Keratinocyte (primary cell): Measurements from ENCODE around the gene UBE2I. TPM values are rescaled to one million over a fixed set of nuclear protein-coding genes. Genes with fewer than 3 reads are reported as not detected.

Source experiments
- DNase-seq: peaks from one replicate; pipeline ENCODE4 v3.0.0-alpha.2; 2011; ENCODE audit warnings: low read depth, missing footprints, low spot score
- FAIRE-seq: peaks from 2 replicates; lab custom pipeline; 2011; peaks lifted over from hg19 to GRCh38; lab: Jason Lieb, UNC
- H2AFZ ChIP-seq: 2 replicates; pipeline ENCODE4 v1.6.0; 2012; ENCODE audit warnings: low read length, control low read depth, inconsistent platforms; ENCODE audit not compliant: control insufficient read depth
- H3K27ac ChIP-seq: 2 replicates; pipeline ENCODE4 v1.5.1; 2011; ENCODE audit warnings: low read length; ENCODE audit not compliant: control insufficient read depth, insufficient read depth
- H3K27me3 ChIP-seq: 3 replicates; pipeline ENCODE4 v1.6.0; 2011; ENCODE audit warnings: low read length; ENCODE audit not compliant: control insufficient read depth, insufficient read depth; ENCODE audit errors: extremely low read depth
- H3K36me3 ChIP-seq, 2 experiments: 2 replicates in 1 of 2; 3 replicates in 1 of 2; pipeline ENCODE4 v1.5.1; 2011; ENCODE audit warnings: low read length in 2 of 2, mild to moderate bottlenecking in 1 of 2; ENCODE audit not compliant: control insufficient read depth in 2 of 2, insufficient read depth in 2 of 2; ENCODE audit errors: extremely low read depth in 1 of 2
- H3K4me1 ChIP-seq: 3 replicates; pipeline ENCODE4 v1.5.1; 2011; ENCODE audit warnings: low read length; ENCODE audit not compliant: control insufficient read depth, insufficient read depth; ENCODE audit errors: extremely low read depth
- H3K4me2 ChIP-seq: 3 replicates; pipeline ENCODE4 v1.6.0; 2011; ENCODE audit warnings: low read depth, low read length; ENCODE audit not compliant: control insufficient read depth, insufficient read depth; ENCODE audit errors: extremely low read depth
- H3K4me3 ChIP-seq, 3 experiments: fragments of 200-600 bp in 1 of 3; sonication (generic) in 1 of 3; 2 replicates in 2 of 3; 3 replicates in 1 of 3; pipeline ENCODE4 v1.5.1; 2011 to 2016; ENCODE audit warnings: low read length in 3 of 3, mild to moderate bottlenecking in 3 of 3, control low read depth in 2 of 3, inconsistent platforms in 1 of 3, low read depth in 1 of 3, mixed read lengths in 1 of 3, mixed run types in 1 of 3, moderate library complexity in 1 of 3; ENCODE audit not compliant: control insufficient read depth in 2 of 3, insufficient read depth in 2 of 3; ENCODE audit errors: extremely low read depth in 1 of 3
- H3K79me2 ChIP-seq: 2 replicates; pipeline ENCODE4 v1.6.0; 2012; ENCODE audit warnings: low read length; ENCODE audit not compliant: control insufficient read depth, insufficient read depth
- H3K9ac ChIP-seq: 3 replicates; pipeline ENCODE4 v1.6.0; 2011; ENCODE audit warnings: low read length; ENCODE audit not compliant: control insufficient read depth, insufficient read depth; ENCODE audit errors: extremely low read depth
- H3K9me1 ChIP-seq: 3 replicates; pipeline ENCODE4 v1.6.0; 2011; ENCODE audit warnings: low read length; ENCODE audit not compliant: control insufficient read depth, insufficient read depth; ENCODE audit errors: extremely low read depth
- H3K9me3 ChIP-seq: 2 replicates; pipeline ENCODE4 v1.5.1; 2012; ENCODE audit warnings: low read depth, low read length; ENCODE audit not compliant: control insufficient read depth
- H4K20me1 ChIP-seq: 3 replicates; pipeline ENCODE4 v1.6.0; 2011; ENCODE audit warnings: low read length; ENCODE audit not compliant: control insufficient read depth, insufficient read depth; ENCODE audit errors: extremely low read depth
- EZH2 ChIP-seq: IDR thresholded peaks from one replicate; pipeline ENCODE4 v1.6.1; 2012; ENCODE audit warnings: inconsistent platforms, mild to moderate bottlenecking, low read length, moderate library complexity
- dilution Hi-C: fragments of 300-500 bp; cut with MboI; formaldehyde crosslinking; loops from one replicate; pipeline ENCODE4 v1.7.0; 2020; ENCODE audit warnings: low sequenced_read_pairs; ENCODE audit not compliant: extremely low pct_ligation_motif_present
- polyA plus RNA-seq, 5 experiments: library from polyadenylated mRNA; depleted of rRNA in 3 of 5; stranded (reverse) in 3 of 5; stranded (forward) in 1 of 5; unstranded in 1 of 5; fragments of >200 nt; gene quantifications; 1 replicate in 1 of 5; 2 replicates in 3 of 5; 3 replicates in 1 of 5; pipeline versions ENCODE4 v1.2.1 to v1.2.3, GENCODE V29; 2011 to 2012; ENCODE audit warnings: missing spikeins in 2 of 5, low read depth in 1 of 5, low replicate concordance in 1 of 5
- TF ChIP-seq, protein P1 (sequence below), 3 experiments: IDR thresholded peaks in 1 of 3; conservative IDR thresholded peaks in 1 of 3; optimal IDR thresholded peaks in 1 of 3; 2 replicates in 2 of 3; 3 replicates in 1 of 3; pipeline versions ENCODE3 to v1.5.1; 2011; ENCODE audit warnings: low read length in 3 of 3, mild to moderate bottlenecking in 3 of 3, moderate library complexity in 2 of 3, control low read depth in 1 of 3, inconsistent platforms in 1 of 3; ENCODE audit not compliant: insufficient read depth in 2 of 3; ENCODE audit errors: extremely low read depth in 1 of 3

Gene UBE2I
- polyA plus RNA-seq, 1 donor (not counting 4 experiments of a cell fraction or from before 2014, with no cell fraction given), result 157 TPM

DNA sequence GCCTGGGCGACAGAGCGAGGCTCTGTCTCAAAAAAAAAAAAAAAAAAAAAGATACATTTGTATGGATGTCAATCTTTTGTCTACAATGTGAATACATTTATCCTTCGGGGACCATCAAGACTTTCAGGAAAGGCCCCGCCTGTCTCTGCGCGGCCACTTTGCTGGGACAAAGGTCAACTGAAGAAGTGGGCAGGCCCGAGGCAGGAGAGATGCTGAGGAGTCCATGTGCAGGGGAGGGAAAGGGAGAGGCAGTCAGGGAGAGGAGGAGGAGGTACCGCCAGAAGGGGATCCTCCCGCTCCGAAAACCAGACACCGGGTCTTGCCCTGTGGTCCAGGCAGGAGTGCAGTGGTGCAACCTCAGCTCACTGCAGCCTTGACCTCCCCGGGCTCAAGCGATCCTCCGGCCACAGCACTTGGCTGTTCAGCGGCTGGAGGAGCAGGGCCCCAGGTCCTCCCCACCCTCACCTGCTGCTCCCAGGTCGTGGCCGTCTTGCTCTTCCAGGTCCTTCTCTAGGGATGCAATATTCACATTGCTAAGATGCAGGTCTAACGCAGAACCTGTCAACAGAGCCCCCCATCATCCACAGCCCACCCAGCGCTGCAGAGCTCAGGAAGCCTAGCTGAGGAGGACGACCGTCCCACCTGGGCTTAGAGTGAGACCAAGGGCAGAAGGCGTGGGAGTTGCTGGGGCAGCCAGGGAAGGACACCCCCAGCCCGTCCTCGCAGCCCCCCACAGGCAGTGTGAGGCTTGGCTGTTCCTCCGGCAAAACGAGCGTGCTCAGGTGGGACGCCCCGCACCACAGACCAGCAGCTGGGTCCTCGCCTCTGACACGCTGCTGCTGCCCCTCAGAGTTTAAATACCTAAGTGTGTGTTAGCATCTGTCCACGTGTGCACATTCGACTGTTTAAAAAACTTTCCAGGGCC, 61.9 kb downstream of the UBE2I start:
- DNase-seq (no peak), FAIRE-seq (no peak)
- H3K9ac ChIP-seq, result no peak overlapping the region
- no peak overlapping the region for H3K27ac ChIP-seq
- no peaks in the 10 kb centered on the region for H3K27me3 ChIP-seq
- no peaks in the 10 kb centered on the region for H3K4me1 ChIP-seq
- dilution Hi-C loops, result no loop called here
- no peaks in the 10 kb centered on the region for H3K79me2 ChIP-seq
- H4K20me1 ChIP-seq, result no peaks in the 10 kb centered on the region
- H3K9me3 ChIP-seq, result no peaks in the 10 kb centered on the region
- H3K4me2 ChIP-seq, result no peak overlapping the region
- no peak overlapping the region for H2AFZ ChIP-seq
- TF ChIP-seq EZH2, result no peak
- TF ChIP-seq, protein P1, sequence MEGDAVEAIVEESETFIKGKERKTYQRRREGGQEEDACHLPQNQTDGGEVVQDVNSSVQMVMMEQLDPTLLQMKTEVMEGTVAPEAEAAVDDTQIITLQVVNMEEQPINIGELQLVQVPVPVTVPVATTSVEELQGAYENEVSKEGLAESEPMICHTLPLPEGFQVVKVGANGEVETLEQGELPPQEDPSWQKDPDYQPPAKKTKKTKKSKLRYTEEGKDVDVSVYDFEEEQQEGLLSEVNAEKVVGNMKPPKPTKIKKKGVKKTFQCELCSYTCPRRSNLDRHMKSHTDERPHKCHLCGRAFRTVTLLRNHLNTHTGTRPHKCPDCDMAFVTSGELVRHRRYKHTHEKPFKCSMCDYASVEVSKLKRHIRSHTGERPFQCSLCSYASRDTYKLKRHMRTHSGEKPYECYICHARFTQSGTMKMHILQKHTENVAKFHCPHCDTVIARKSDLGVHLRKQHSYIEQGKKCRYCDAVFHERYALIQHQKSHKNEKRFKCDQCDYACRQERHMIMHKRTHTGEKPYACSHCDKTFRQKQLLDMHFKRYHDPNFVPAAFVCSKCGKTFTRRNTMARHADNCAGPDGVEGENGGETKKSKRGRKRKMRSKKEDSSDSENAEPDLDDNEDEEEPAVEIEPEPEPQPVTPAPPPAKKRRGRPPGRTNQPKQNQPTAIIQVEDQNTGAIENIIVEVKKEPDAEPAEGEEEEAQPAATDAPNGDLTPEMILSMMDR (optimal IDR thresholded peaks at IDR 0.05 in 1 of 3, IDR thresholded peaks at IDR 0.05 in 1 of 3, conservative IDR thresholded peaks at IDR 0.05 in 1 of 3; ENCODE audit: extremely low read depth in 1 of 3, insufficient read depth in 2 of 3, low read length in 3 of 3), result no peak
- peaks cover 0 to 6% of the 10 kb centered on the region in 2 experiments for H3K36me3 ChIP-seq
- no peak overlapping the region for H3K4me3 ChIP-seq
- no peaks in the 10 kb centered on the region for H3K9me1 ChIP-seq

DNA sequence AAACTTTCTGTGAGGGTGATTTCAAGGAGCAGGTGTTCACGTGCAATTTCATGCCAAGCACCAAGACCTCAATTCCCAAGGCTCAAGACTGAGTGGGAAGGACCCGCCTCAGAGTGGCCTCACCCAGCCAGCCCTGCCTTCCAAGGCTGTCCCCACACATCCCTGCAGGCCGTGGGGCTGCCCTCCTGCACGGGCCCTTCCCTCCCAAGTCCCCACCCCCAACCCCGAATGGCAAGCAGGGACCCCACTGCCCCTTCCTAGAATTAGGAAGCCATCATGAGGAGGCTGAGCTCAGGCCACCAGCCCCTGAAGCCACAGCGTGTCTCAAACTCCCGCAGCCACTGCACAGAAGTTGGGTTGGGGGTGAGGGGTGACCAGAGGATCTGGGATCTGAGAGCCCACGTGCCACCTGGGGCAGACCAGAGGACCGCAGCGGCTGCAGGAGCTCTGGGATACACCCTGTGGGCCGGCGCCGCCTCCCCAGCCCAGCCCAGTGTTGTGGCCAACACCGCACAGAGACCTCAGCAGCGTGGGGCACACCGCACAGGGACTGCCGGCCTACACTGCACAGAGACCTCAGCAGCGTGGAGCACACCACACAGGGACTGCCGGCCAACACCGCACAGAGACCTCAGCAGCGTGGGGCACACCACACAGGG, 63.0 kb downstream of the UBE2I start:
- Histone ChIP-seq H3K9me3 (no peaks in the 10 kb centered on the region), H4K20me1 (no peaks in the 10 kb centered on the region), H3K4me2 (no peak overlapping the region), H3K27me3 (no peaks in the 10 kb centered on the region), H2AFZ (no peak overlapping the region), H3K9ac (no peak overlapping the region), H3K36me3 (peaks cover 0 to 2% of the 10 kb centered on the region in 2 experiments), H3K9me1 (no peaks in the 10 kb centered on the region), H3K4me3 (no peak overlapping the region), H3K4me1 (no peaks in the 10 kb centered on the region), H3K79me2 (no peaks in the 10 kb centered on the region), H3K27ac (no peak overlapping the region)
- TF ChIP-seq, protein P1 (optimal IDR thresholded peaks at IDR 0.05 in 1 of 3, IDR thresholded peaks at IDR 0.05 in 1 of 3, conservative IDR thresholded peaks at IDR 0.05 in 1 of 3; ENCODE audit: extremely low read depth in 1 of 3, insufficient read depth in 2 of 3, low read length in 3 of 3), result no peak
- dilution Hi-C loops, result no loop called here
- FAIRE-seq, result no peak
- DNase-seq, result no peak
